ENCODE measurements around the gene PWP2.
"Not testable (repeated sequence)": the region's sequence is repeated elsewhere in the genome, so short reads cannot be mapped to it uniquely, and the experiment has no call there.

Gene PWP2

GRCh38 chr21:44107026-44107501, at the start of gene PWP2:
Gene PWP2, plus strand, starts transcription at chr21:44107399. Its CDS starts 18 bp downstream, at chr21:44107417.
- not testable (repeated sequence) for H3K9me2 ChIP-seq (replicated peaks; ENCODE audit: control insufficient read depth, low read length); H4K20me1 ChIP-seq (ENCODE audit: control insufficient read depth, insufficient read depth, low read depth, low read length); H3K4me1 ChIP-seq (ENCODE audit: control insufficient read depth, low read length); H3F3A ChIP-seq (ENCODE audit: control insufficient read depth, insufficient read depth); H3K4me3 ChIP-seq (ENCODE audit: low read length); H3K4me2 ChIP-seq (ENCODE audit: low read length); H3K79me2 ChIP-seq (ENCODE audit: control insufficient read depth, low read length); H3K36me3 ChIP-seq (ENCODE audit: control insufficient read depth, low read length); H3K9me3 ChIP-seq (ENCODE audit: control insufficient read depth, insufficient read depth, low read length); H3K27me3 ChIP-seq (ENCODE audit: control insufficient read depth, low read length); H3K27ac ChIP-seq (ENCODE audit: low read depth, low read length)

GRCh38 chr21:44057960-44058651, 49.1 kb upstream of the PWP2 start:
- TF ChIP-seq CTCF (IDR thresholded peaks at IDR 0.05; ENCODE audit: low read depth, low read length, poor library complexity, severe bottlenecking) = no peak
- TF ChIP-seq EZH2phosphoT487 (IDR thresholded peaks at IDR 0.05; ENCODE audit: borderline replicate concordance, low read length) = no peak
- Histone ChIP-seq H3K9me3 (ENCODE audit: control insufficient read depth, insufficient read depth, low read length) (no peaks in the 10 kb centered on the region), H3K27ac (ENCODE audit: low read depth, low read length) (no peak overlapping the region), H3K36me3 (ENCODE audit: control insufficient read depth, low read length) (peaks cover 58% of the 10 kb centered on the region), H3K4me2 (ENCODE audit: low read length) (no peak overlapping the region), H3F3A (ENCODE audit: control insufficient read depth, insufficient read depth) (no peaks in the 10 kb centered on the region), H3K9me2 (replicated peaks; ENCODE audit: control insufficient read depth, low read length) (no peaks in the 10 kb centered on the region), H3K27me3 (ENCODE audit: control insufficient read depth, low read length) (no peaks in the 10 kb centered on the region), H3K4me3 (ENCODE audit: low read length) (no peak overlapping the region), H4K20me1 (ENCODE audit: control insufficient read depth, insufficient read depth, low read depth, low read length) (no peaks in the 10 kb centered on the region), H3K4me1 (ENCODE audit: control insufficient read depth, low read length) (no peaks in the 10 kb centered on the region), H3K79me2 (ENCODE audit: control insufficient read depth, low read length) (peaks cover 10% of the 10 kb centered on the region)

- no peak for TF ChIP-seq EZH2phosphoT487 (IDR thresholded peaks at IDR 0.05; ENCODE audit: borderline replicate concordance, low read length)
- TF ChIP-seq CTCF (IDR thresholded peaks at IDR 0.05; ENCODE audit: low read depth, low read length, poor library complexity, severe bottlenecking) = no peak
- Histone ChIP-seq H4K20me1 (ENCODE audit: control insufficient read depth, insufficient read depth, low read depth, low read length) (no peaks in the 10 kb centered on the region), H3K79me2 (ENCODE audit: control insufficient read depth, low read length) (peaks cover 10% of the 10 kb centered on the region), H3K9me2 (replicated peaks; ENCODE audit: control insufficient read depth, low read length) (no peaks in the 10 kb centered on the region), H3K27ac (ENCODE audit: low read depth, low read length) (no peak overlapping the region), H3K4me1 (ENCODE audit: control insufficient read depth, low read length) (no peaks in the 10 kb centered on the region), H3K4me2 (ENCODE audit: low read length) (no peak overlapping the region), H3K36me3 (ENCODE audit: control insufficient read depth, low read length) (peaks cover 63% of the 10 kb centered on the region), H3K4me3 (ENCODE audit: low read length) (no peak overlapping the region), H3F3A (ENCODE audit: control insufficient read depth, insufficient read depth) (no peaks in the 10 kb centered on the region), H3K9me3 (ENCODE audit: control insufficient read depth, insufficient read depth, low read length) (no peaks in the 10 kb centered on the region), H3K27me3 (ENCODE audit: control insufficient read depth, low read length) (no peaks in the 10 kb centered on the region)
Observed at GRCh38 chr21:44058652-44058964, 48.6 kb upstream of the PWP2 start.

- Histone ChIP-seq H3K9me3 (ENCODE audit: control insufficient read depth, insufficient read depth, low read length) (no peaks in the 10 kb centered on the region), H3K9me2 (replicated peaks; ENCODE audit: control insufficient read depth, low read length) (no peaks in the 10 kb centered on the region), H3K79me2 (ENCODE audit: control insufficient read depth, low read length) (peaks cover 7% of the 10 kb centered on the region), H3K4me1 (ENCODE audit: control insufficient read depth, low read length) (no peaks in the 10 kb centered on the region), H3K4me3 (ENCODE audit: low read length) (no peak overlapping the region), H3K4me2 (ENCODE audit: low read length) (no peak overlapping the region), H3F3A (ENCODE audit: control insufficient read depth, insufficient read depth) (no peaks in the 10 kb centered on the region), H4K20me1 (ENCODE audit: control insufficient read depth, insufficient read depth, low read depth, low read length) (no peaks in the 10 kb centered on the region), H3K27me3 (ENCODE audit: control insufficient read depth, low read length) (no peaks in the 10 kb centered on the region), H3K27ac (ENCODE audit: low read depth, low read length) (no peak overlapping the region), H3K36me3 (ENCODE audit: control insufficient read depth, low read length) (peaks cover 63% of the 10 kb centered on the region)
- no peak for TF ChIP-seq EZH2phosphoT487 (IDR thresholded peaks at IDR 0.05; ENCODE audit: borderline replicate concordance, low read length)
Observed at GRCh38 chr21:44058981-44059380, 48.2 kb upstream of the PWP2 start.

Measured in DOHH2 (cell line).